Ascending aorta (tissue), 2 donors: ENCODE measurements around the gene CAV2. TPM values are rescaled to one million over a fixed set of nuclear protein-coding genes. Genes with fewer than 3 reads are reported as not detected.

Experiments used
- DNase-seq, 2 donors: peaks; one replicate each; pipeline ENCODE4 v3.0.0-alpha.2; 2019; ENCODE audit warnings: low spot score in 2 of 2
- H3K27ac ChIP-seq, 2 donors: fragments of 200-600 bp; sonication (generic); one replicate each; pipeline ENCODE4 v1.5.1; 2016 to 2017; ENCODE audit warnings: mild to moderate bottlenecking in 1 of 2
- H3K27me3 ChIP-seq: fragments of 200-600 bp; sonication (generic); one replicate; pipeline ENCODE4 v1.5.1; 2017
- H3K36me3 ChIP-seq, 2 donors: fragments of 200-600 bp; sonication (generic); one replicate each; pipeline ENCODE4 v1.5.1; 2016
- H3K4me1 ChIP-seq, 2 donors: fragments of 200-600 bp; sonication (generic); one replicate each; pipeline ENCODE4 v1.5.1; 2016 to 2017; ENCODE audit warnings: mild to moderate bottlenecking in 1 of 2
- H3K4me3 ChIP-seq, 2 donors: fragments of 200-600 bp; sonication (generic); one replicate each; pipeline ENCODE4 v1.5.1; 2016 to 2017; ENCODE audit warnings: mild to moderate bottlenecking in 1 of 2
- H3K9me3 ChIP-seq, 2 donors: fragments of 200-600 bp; sonication (generic); one replicate each; pipeline ENCODE4 v1.5.1; 2016
- intact Hi-C: fragments of 100-400 bp; cut with DNase I; formaldehyde crosslinking; loops from one replicate; pipeline ENCODE4 v1.15.1; 2023
- total RNA-seq: library from RNA; depleted of rRNA; stranded (reverse); fragments of >200 nt; gene quantifications from one replicate; pipeline ENCODE4 v1.1.0, GENCODE V29; 2016
- TF ChIP-seq, protein P1 (sequence below), 3 experiments: fragments of 200-600 bp in 2 of 3; fragments of 450-650 bp in 1 of 3; sonication (generic) in 2 of 3; IDR thresholded peaks; one replicate each; pipeline ENCODE4 v1.5.1; 2016 to 2019; ENCODE audit warnings: antibody characterized with exemption in 3 of 3, mild to moderate bottlenecking in 1 of 3, moderate library complexity in 1 of 3

The CAV2 gene
- total RNA-seq, 1 donor from 2014 or later: 92.6 TPM

DNA sequence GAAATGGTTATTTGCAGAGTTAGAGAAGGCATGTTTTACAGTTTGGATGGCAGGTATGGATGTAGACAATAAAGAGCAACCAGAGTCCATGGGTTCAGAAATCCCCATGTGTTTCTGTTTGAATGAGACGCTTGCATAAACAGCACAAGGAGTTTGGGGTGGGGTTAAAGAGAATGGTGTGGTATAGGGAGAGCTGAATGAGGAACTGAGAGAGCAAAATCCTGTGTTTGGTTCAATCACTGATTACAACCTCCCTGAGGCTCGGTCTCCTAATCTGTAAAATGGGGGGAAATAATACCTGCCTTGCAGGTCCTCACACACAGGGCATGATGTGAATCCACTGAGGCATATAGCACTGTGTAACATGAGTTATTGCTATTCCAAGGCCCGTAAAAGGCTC, 49.0 kb downstream of the CAV2 start:
- TF ChIP-seq, protein P1, sequence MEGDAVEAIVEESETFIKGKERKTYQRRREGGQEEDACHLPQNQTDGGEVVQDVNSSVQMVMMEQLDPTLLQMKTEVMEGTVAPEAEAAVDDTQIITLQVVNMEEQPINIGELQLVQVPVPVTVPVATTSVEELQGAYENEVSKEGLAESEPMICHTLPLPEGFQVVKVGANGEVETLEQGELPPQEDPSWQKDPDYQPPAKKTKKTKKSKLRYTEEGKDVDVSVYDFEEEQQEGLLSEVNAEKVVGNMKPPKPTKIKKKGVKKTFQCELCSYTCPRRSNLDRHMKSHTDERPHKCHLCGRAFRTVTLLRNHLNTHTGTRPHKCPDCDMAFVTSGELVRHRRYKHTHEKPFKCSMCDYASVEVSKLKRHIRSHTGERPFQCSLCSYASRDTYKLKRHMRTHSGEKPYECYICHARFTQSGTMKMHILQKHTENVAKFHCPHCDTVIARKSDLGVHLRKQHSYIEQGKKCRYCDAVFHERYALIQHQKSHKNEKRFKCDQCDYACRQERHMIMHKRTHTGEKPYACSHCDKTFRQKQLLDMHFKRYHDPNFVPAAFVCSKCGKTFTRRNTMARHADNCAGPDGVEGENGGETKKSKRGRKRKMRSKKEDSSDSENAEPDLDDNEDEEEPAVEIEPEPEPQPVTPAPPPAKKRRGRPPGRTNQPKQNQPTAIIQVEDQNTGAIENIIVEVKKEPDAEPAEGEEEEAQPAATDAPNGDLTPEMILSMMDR (IDR thresholded peaks at IDR 0.05): no peak
- no peak for DNase-seq
- H3K9me3 ChIP-seq: no peaks in the 10 kb centered on the region
- H3K36me3 ChIP-seq: peaks cover 0 to 9% of the 10 kb centered on the region in 2 donors
- H3K4me1 ChIP-seq: peaks cover 2 to 13% of the 10 kb centered on the region in 2 donors
- H3K4me3 ChIP-seq: no peak overlapping the region
- intact Hi-C loops: no loop called here
- peak overlapping the region; percentile 65 to 72 for H3K27ac ChIP-seq
- no peaks in the 10 kb centered on the region for H3K27me3 ChIP-seq

DNA sequence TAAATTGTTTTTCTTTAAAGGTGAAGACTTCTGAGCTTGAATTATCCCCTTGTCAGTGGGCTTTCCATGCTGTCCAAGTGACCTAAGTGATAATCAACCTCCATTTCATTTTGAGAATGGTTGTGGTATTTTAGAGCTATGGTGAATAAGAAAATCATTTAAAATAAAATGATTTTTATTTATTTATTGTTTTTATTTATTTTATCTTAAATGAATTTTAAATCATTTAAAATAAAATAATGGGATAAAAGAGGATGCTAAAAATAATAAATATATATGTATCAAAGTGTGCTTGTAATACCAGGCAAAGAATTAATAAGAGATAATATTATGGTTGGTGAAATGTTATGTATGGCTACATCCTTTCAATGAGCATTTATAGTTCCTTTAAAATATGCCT, 49.8 kb downstream of the CAV2 start:
- H3K4me3 ChIP-seq: no peak overlapping the region
- H3K36me3 ChIP-seq: peaks cover 0 to 7% of the 10 kb centered on the region in 2 donors
- peaks cover 2 to 21% of the 10 kb centered on the region in 2 donors for H3K4me1 ChIP-seq
- no peak for DNase-seq
- H3K27ac ChIP-seq: peak overlapping the region; percentile 72 to 80
- intact Hi-C loops: no loop called here
- no peaks in the 10 kb centered on the region for H3K9me3 ChIP-seq
- TF ChIP-seq, protein P1 (IDR thresholded peaks at IDR 0.05): no peak
- no peaks in the 10 kb centered on the region for H3K27me3 ChIP-seq

DNA sequence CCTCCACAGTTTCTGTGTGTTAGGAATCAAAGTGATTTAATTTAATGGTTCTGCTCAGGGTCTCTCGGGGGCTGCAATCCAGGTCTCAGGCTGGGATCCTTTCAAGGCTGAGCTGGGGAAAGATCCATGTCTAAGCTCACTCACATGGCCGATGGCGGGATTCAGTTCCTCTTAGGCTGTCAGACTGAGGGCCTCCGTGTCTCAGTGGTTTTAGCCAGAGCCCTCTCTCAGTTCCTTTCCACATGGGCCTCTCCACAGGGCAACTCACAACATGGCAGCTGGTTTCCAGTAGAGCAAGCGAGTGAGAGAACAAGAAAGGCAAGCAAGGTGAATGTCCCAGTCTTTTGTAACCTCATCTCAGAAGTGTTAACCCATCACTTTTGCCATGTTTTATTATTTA, 52.2 kb downstream of the CAV2 start:
- TF ChIP-seq, protein P1 (IDR thresholded peaks at IDR 0.05): no peak
- Histone ChIP-seq H3K36me3 (peaks cover 0 to 4% of the 10 kb centered on the region in 2 donors), H3K9me3 (no peaks in the 10 kb centered on the region), H3K27me3 (no peaks in the 10 kb centered on the region), H3K4me3 (no peak overlapping the region), H3K4me1 (peaks cover 6 to 25% of the 10 kb centered on the region in 2 donors), H3K27ac (peak overlapping the region; percentile 80 to 92)
- intact Hi-C loops: no loop called here
- no peak for DNase-seq

DNA sequence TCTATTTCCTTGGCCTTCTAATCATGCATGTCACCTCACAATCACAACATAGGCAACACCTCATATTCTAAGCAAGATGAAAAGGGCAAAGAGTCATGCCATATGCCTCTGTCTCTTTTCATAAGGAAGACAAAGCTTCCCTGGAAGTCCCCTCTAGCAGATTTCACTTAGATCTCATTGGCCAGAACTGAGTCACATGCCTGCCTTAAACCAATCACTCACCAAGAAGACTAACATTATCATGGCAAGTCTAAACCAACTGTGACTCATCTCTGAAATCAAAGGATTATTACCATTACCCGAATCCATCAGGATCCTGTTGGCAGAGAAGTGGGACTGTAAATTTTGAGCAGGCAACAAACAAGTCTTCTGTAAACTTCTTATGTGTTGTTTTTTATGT, 53.1 kb downstream of the CAV2 start:
- no peak overlapping the region for H3K4me3 ChIP-seq
- H3K27me3 ChIP-seq: no peaks in the 10 kb centered on the region
- peak overlapping the region; percentile 80 to 92 for H3K27ac ChIP-seq
- peaks cover 0 to 4% of the 10 kb centered on the region in 2 donors for H3K36me3 ChIP-seq
- DNase-seq: no peak
- intact Hi-C loops: no loop called here
- TF ChIP-seq, protein P1 (IDR thresholded peaks at IDR 0.05): no peak
- H3K4me1 ChIP-seq: peaks cover 8 to 31% of the 10 kb centered on the region in 2 donors
- no peaks in the 10 kb centered on the region for H3K9me3 ChIP-seq

DNA sequence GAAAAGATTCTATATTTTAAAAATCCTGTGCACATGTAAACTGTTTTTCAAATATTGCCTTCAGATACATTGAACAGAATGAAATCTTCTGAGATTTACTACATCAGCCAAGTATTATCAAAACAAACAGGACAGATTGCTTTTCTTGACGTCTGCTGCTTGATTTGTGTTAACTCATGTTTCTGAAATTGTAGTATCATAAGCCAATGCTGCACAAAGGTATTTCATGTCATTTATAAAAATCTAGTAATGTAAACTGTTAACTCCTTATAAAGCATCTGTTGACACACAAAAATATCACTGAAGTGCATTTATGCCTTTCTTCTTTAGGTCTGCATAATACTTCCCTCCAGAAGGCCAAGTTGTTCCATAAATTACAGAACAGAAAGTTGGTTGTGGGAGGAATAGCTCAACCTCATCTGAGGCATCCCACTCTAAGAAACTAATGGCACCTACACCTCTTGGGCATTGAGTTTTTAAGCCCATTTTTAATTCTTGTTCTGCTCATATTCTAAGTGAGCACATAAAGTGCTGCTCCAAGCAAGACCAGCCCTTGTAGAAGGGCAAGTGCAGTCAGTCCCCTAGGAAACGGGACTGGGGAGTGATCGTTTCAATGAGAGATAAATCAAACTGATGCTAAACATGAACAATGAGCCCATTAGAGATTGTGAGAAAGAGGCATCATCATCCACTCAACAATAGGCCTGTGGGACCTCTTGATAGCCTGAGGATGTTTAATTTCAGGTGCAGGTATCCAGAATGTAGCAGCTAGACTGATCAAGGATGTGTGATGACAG, 53.8 kb downstream of the CAV2 start:
- intact Hi-C loops: no loop called here
- Histone ChIP-seq H3K36me3 (peaks cover 0 to 4% of the 10 kb centered on the region in 2 donors), H3K27me3 (no peaks in the 10 kb centered on the region), H3K4me3 (no peak overlapping the region), H3K9me3 (no peaks in the 10 kb centered on the region), H3K27ac (peak overlapping the region; percentile 80 to 92), H3K4me1 (peaks cover 8 to 38% of the 10 kb centered on the region in 2 donors)
- TF ChIP-seq, protein P1 (IDR thresholded peaks at IDR 0.05): no peak
- no peak for DNase-seq
